AG08396 (cell line): Measurements from ENCODE around the gene HADHB.
"Not testable (repeated sequence)": the region's sequence is repeated elsewhere in the genome, so short reads cannot be mapped to it uniquely, and the experiment has no call there.

Experiments used
- DNase-seq: peaks from one replicate; pipeline ENCODE4 v3.0.0; 2012; ENCODE audit warnings: low spot score, mixed read lengths

The HADHB gene

GRCh38 chr2:26297061-26297460, 52.3 kb downstream of the HADHB start:
- no peak for DNase-seq

- DNase-seq: no peak
Observed at GRCh38 chr2:26298286-26298637, 53.5 kb downstream of the HADHB start.

- DNase-seq: peak; percentile 51
Observed at GRCh38 chr2:26298638-26299393, 54.1 kb downstream of the HADHB start.

- DNase-seq: peak; percentile 50
Observed at GRCh38 chr2:26299471-26300101, 54.8 kb downstream of the HADHB start.

- DNase-seq: no peak
Observed at GRCh38 chr2:26300234-26300925, 55.6 kb downstream of the HADHB start.

GRCh38 chr2:26302846-26303245, 58.1 kb downstream of the HADHB start:
- no peak for DNase-seq

- DNase-seq: not testable (repeated sequence)
Observed at GRCh38 chr2:26305094-26305493, 60.4 kb downstream of the HADHB start.

GRCh38 chr2:26305540-26305939, 60.8 kb downstream of the HADHB start:
- no peak for DNase-seq

GRCh38 chr2:26309921-26310320, 65.2 kb downstream of the HADHB start:
- DNase-seq: no peak

GRCh38 chr2:26312471-26312870, 67.7 kb downstream of the HADHB start:
- no peak for DNase-seq

GRCh38 chr2:26313446-26313845, 68.7 kb downstream of the HADHB start:
- DNase-seq: no peak

- no peak for DNase-seq
Observed at GRCh38 chr2:26314243-26314642, 69.5 kb downstream of the HADHB start.

GRCh38 chr2:26316041-26316440, 71.3 kb downstream of the HADHB start:
- no peak for DNase-seq

GRCh38 chr2:26316845-26317244, 72.1 kb downstream of the HADHB start:
- DNase-seq: no peak

GRCh38 chr2:26317377-26318105, 72.8 kb downstream of the HADHB start:
- DNase-seq: no peak

GRCh38 chr2:26318950-26319349, 74.2 kb downstream of the HADHB start:
- no peak for DNase-seq

GRCh38 chr2:26324479-26324878, 79.7 kb downstream of the HADHB start:
- not testable (repeated sequence) for DNase-seq

GRCh38 chr2:26324903-26325302, 80.2 kb downstream of the HADHB start:
- no peak for DNase-seq

- DNase-seq: no peak
Observed at GRCh38 chr2:26325851-26326250, 81.1 kb downstream of the HADHB start.

GRCh38 chr2:26326514-26326913, 81.8 kb downstream of the HADHB start:
- DNase-seq: no peak

GRCh38 chr2:26327291-26328272, 82.8 kb downstream of the HADHB start:
- DNase-seq: no peak
